Glomerular visceral epithelial cell (primary cell): ENCODE results near the gene TMCO4.

Source experiments
- DNase-seq: peaks from one replicate; pipeline ENCODE4 v3.0.0-alpha.2; 2016; ENCODE audit errors: extremely low spot score

Gene TMCO4

GRCh38 chr1:19717467-19717866 lies 82.2 kb downstream of the TMCO4 start:
- DNase-seq = no peak

DNA sequence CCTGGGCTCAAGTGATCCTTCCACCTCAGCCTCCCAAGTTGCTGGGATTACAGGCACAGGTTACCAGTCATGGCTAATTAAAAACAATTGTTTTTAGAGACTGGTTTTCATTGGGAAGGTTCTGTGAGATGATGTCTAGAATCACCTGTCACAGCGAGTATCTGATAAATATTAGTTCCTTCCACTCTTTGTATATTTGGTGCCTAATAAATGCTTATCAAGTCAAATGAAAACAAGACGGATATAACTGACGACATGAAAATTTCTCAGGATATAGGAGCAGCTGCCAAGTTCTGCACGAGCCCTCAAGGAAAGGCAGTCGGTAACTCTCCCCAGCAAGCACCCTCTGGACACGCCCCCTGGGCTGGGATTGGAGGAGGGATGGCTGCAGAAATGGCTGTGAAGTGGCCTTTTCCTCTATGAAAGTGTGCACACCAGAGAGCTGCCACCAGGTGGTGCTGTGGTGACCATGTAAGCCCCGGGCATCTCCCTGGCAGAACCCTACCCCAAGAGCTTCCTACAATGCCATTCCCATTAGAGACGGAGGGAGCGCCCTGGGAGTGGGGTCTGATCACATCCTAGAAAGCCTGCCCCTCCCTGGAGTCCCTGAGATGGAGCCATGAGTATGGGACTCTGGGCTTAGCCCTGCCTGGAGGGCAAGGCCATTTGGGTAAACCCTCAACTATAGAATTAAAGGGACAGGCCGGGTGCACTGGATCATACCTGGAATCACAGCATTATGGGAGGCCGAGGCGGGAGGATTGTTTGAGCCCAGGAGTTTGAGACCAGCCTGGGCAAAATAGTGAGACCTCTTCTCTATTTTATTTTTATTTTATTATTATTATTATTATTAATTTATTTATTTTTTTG lies 84.1 kb downstream of the TMCO4 start:
- peak; percentile 94 for DNase-seq

DNA sequence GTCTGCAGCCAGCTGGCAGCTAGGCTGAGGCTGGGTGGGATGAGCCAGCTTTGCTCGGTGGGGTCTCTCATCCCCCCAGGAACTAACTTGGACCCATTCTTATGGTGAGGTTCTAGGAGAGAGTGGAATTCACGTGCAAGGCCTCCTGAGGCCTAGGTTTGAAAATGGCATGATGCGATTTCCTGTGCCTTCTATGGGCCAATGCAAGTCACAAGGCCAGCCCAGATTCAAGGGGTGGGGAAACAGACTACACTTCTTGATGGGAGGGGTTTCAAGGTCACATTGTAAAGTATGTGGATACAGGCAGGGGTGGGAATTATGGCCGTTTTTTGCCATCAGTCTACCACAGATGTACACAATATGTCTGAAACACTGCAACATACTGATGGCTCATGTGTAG lies 86.8 kb downstream of the TMCO4 start:
- no peak for DNase-seq

GRCh38 chr1:19710825-19711611 lies 88.7 kb downstream of the TMCO4 start:
- DNase-seq = no peak

DNA sequence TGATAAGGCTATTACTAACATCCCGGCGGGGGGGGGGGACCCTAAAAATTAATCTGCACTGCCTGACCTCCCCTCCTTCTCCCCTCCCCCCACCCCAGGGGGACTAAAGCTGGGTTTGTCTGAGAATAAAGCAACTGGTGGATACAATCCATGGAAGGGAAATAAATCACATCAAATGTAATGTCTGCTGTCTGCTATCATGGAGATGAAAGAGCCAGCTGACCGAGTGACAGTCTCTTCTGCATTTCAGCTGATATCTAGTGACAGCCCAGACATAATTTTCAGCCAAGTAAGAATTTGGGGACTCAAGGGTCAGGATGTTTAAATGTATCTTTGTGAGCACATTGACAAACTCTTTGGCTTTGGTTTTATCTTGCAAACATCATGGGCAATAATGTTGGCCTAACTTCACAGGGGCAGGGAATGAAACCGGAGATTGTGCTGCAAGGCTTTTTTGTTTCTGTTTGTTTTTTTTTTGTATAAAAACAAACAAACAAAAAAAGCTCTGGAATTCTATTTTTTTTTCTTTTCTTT lies 90.4 kb downstream of the TMCO4 start:
- no peak for DNase-seq

- no peak for DNase-seq
These were observed 91.1 kb downstream of the TMCO4 start for GRCh38 chr1:19708567-19709110.

DNA sequence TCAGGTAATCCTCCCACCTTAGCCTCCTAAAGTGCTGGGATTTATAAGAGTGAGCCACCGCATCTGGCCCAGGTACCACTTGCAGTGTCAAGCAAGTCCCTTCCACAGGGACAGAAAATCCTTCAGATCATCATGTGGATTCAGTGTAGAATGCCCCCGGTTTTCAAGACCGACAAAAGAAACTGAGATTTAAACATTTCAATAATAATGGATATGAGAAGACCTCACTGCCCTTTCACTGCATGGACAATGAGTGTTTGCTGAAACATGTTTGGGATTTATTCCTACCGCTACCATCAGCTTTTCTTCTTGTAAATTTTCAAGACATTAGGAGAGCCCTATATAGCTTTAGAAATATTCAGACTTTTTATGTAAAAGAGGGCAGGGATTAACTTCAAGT lies 93.6 kb downstream of the TMCO4 start:
- DNase-seq = no peak

DNA sequence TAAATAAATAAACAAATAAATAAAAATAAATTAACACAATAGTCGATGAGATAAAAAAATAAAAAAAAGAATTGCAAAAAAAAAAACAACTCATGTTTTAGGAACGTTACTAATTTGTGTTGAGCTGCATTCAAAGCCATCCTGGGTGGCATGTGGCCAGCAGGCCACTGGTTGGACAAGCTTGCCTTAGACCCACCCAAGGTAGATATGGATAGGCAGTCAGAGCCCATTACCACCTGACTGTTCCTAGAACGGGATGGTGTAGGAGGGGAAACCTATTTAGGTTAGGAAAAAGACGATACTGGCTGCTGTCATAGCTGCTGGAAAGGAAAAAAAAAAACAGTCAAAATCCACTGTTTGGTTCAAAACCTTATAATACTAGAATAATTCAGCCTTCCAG lies 94.3 kb downstream of the TMCO4 start:
- no peak for DNase-seq

- peak; percentile 70 for DNase-seq
These were observed 95.2 kb downstream of the TMCO4 start for GRCh38 chr1:19704247-19705113.

GRCh38 chr1:19703280-19703679 lies 96.4 kb downstream of the TMCO4 start:
- DNase-seq = no peak

- DNase-seq = no peak
These were observed 99.5 kb downstream of the TMCO4 start for GRCh38 chr1:19700079-19700777.

GRCh38 chr1:19698181-19698580 lies 101.5 kb downstream of the TMCO4 start:
- no peak for DNase-seq

DNA sequence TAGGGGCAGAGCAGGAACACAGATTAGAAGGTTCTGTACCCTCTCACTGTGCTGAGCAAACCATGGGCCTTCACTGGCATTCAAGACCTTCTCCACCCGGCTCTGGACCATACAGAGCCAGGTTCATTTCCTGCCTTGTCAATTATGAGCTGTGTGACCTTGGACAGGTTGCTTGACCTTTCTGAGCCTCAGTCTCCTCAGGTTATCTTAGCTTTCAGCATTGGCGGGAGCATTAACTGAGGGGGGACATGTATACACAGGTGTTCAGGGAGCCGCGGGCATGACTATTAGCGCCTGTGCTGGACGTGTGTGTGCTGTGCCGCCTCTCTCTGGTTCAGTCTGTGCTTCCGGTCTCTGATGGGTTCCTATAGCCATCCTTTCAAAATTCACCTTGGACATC lies 102.9 kb downstream of the TMCO4 start:
- DNase-seq = no peak

DNA sequence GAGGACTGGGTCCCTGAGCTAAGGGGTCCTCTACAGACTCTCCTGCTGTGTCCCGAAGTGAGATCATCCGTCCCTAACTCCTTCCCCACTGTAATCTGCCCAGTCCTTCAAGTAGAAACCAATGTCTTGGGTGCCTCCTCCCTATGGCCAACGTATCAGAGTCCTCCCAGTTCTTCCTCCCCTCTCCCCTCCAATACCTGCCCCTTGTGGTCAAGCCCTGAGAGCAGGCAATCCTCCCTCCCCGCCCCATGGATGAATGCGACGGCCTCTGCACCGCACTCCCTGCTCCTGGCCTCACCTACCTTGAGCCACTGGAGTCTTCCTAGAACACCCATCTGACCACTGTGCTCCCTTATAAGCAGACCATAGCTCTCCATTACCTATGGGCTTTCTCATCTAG lies 103.9 kb downstream of the TMCO4 start:
- DNase-seq = no peak

DNA sequence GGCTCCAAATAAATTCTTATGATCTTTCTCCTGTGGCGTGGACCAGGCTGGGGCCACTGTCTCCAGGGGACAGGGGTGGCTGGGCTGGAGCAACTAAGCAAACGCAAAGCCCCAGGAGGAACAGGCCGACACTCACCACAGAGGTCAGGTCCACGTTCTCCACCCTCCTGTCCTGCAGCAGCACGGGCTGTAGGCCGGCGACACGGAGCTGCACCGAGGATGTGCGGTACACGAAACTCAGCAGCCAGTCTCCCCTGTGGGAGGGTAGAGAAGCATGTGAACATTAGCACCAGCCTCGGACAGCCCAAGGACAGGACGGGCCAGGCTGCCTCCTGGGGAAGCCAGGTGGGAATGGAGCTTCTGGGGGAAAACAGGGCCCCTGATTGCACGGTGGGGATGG lies 105.4 kb downstream of the TMCO4 start:
- no peak for DNase-seq

GRCh38 chr1:19690342-19690741 lies 109.4 kb downstream of the TMCO4 start:
- no peak for DNase-seq

DNA sequence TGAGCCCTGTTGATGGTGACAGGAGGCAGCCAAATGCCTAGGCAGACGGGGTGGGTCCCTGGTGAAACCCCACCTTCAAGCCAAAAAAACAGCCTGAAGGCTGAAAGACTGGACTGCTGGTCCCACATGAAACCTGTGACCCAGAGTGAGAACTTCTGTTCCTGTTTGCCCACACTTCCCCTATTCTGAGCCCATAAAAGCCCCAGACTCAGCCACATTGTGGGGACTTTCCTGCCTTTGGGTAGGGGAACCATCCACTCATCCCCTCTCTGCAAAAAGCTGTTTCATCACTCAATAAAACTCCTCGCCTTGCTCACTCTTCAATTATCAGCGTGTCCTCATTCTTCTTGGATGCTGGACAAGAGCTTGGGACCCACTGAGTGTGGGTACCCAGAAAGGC lies 109.9 kb downstream of the TMCO4 start:
- no peak for DNase-seq

GRCh38 chr1:19689085-19689757 lies 110.5 kb downstream of the TMCO4 start:
- DNase-seq = no peak

DNA sequence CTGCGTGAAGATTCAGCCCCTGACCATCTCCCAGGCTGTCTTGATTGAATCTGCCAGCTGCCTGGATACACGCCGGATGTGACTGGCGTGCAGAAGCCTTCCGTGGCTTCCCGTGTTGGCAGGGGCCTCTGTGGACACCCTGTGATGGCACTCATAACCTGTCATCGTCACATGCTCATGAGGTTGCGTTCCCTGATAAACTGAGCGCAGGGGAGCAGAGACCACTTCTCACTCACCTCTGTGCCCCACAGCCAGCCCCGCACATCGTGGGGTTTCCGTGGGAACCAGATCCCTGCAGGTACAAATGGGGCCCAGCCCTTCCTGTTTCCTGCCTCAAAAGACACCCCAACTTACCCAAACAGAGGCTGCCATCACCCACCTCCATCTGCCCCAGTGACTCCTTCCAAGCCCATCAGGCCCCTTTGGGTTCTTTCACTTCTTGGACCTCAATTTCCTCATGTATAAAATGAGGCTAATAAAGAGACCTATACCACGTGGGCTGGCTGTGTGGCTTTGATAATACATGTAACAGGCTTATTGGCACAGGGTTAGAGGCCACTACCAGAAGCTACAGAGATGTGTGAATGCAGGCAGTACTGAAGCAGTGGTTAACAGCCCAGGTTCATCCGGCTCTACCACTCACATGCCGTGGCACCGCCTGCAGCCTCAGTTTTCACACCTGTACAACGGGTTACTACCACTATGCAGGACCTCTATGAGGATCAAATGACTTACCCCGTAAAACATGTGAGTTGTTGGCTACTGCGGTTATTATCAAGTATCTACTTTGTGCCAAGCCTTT lies 111.5 kb downstream of the TMCO4 start:
- no peak for DNase-seq

DNA sequence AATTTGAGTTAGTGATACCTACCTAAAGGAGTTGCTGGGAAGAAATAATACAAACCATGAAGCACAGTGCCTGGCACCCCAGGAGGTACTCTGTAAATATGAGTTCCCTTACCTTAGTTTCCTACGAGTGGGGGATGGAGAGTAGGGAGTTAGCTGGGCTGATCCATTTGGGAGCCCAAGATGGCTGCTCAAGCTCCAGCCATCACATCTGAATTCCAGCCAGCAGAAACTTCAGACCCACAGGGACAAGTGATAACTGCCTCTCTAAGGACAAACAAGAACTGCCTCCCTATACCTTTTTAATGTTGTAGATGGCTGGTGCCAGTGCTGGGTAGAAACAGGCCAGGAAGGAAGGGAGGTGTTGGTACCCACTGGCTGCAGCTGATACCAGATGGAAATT lies 112.3 kb downstream of the TMCO4 start:
- no peak for DNase-seq
